ENCODE measurements around the gene C4orf50.

DNA sequence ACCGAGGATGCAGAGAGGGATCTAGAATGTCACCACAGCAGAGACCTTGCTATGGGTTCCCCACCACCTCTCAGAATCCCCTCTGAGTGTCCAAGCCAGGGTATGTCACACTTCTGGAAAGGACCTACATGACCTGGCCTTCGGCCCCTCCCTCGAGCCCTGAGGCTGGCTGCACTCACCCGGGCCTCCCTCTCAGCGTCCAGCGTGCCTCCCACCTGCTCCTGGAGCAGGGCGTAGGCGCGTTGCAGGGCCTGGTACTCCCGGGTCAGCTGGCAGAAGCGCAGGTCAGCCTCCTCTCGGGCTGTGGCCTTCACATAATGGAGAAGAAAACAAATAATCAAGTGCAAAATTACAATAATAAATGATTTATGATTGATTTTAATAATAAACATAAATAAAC lies 43.9 kb upstream of the C4orf50 start:
- TF ChIP-seq CTCF (conservative IDR thresholded peaks at IDR 0.05; ENCODE audit: low read length): no peak
- TF ChIP-seq EZH2phosphoT487 (IDR thresholded peaks at IDR 0.05; ENCODE audit: borderline replicate concordance): no peak

All from Loucy (cell line).